H1 (cell line): ENCODE results near the gene VPS37D. TPM values are rescaled to one million over a fixed set of nuclear protein-coding genes. Genes with fewer than 3 reads are reported as not detected.

Experiments
- CTCF ChIA-PET: fragments of 300-600 bp; sonication (Branson Sonifier 250); formaldehyde crosslinking; loops from one replicate; lab custom pipeline; 2021; ENCODE audit not compliant: partially characterized antibody; lab: Charles Lee
- POLR2A ChIA-PET: fragments of 300-600 bp; sonication (Branson Sonifier 250); formaldehyde crosslinking; loops from one replicate; lab custom pipeline; 2021; ENCODE audit warnings: inconsistent platforms; ENCODE audit not compliant: partially characterized antibody; lab: Charles Lee
- DNase-seq, 2 experiments: peaks; one replicate each; pipeline versions ENCODE4 v3.0.0 to v3.0.0-alpha.2; 2010 to 2022; ENCODE audit warnings: low spot score in 2 of 2, low read depth in 1 of 2, mixed read lengths in 1 of 2
- FAIRE-seq: peaks from 2 replicates; lab custom pipeline; 2011; peaks lifted over from hg19 to GRCh38; lab: Jason Lieb, UNC
- H2AFZ ChIP-seq: 2 replicates; pipeline ENCODE4 v1.8.1; 2012; ENCODE audit warnings: low read length, inconsistent platforms
- H2AK5ac ChIP-seq: 2 replicates; pipeline ENCODE4 v1.6.1; 2013; ENCODE audit warnings: low read depth, low read length
- H2BK120ac ChIP-seq: replicated peaks from 2 replicates; pipeline ENCODE3; 2013; ENCODE audit warnings: low read depth, low read length, inconsistent platforms
- H2BK12ac ChIP-seq: 2 replicates; pipeline ENCODE4 v1.6.1; 2013; ENCODE audit warnings: low read depth, low read length
- H2BK15ac ChIP-seq: 2 replicates; pipeline ENCODE4 v1.6.1; 2013; ENCODE audit warnings: low read length
- H2BK20ac ChIP-seq: 2 replicates; pipeline ENCODE4 v1.6.1; 2013; ENCODE audit warnings: low read length
- H2BK5ac ChIP-seq: 2 replicates; pipeline ENCODE4 v1.6.1; 2013; ENCODE audit warnings: low read depth, low read length
- H3K14ac ChIP-seq: 2 replicates; pipeline ENCODE4 v1.6.1; 2013; ENCODE audit warnings: inconsistent platforms; ENCODE audit not compliant: insufficient read length
- H3K18ac ChIP-seq: 2 replicates; pipeline ENCODE4 v1.6.1; 2013; ENCODE audit warnings: low read length; ENCODE audit errors: extremely low read depth
- H3K23ac ChIP-seq: 2 replicates; pipeline ENCODE4 v1.6.1; 2013; ENCODE audit warnings: inconsistent platforms; ENCODE audit not compliant: insufficient read length
- H3K23me2 ChIP-seq: 2 replicates; pipeline ENCODE4 v1.6.1; 2013; ENCODE audit warnings: low read depth, low read length
- H3K27ac ChIP-seq: 2 replicates; pipeline ENCODE4 v1.6.1; 2011; ENCODE audit warnings: low read depth, low read length, inconsistent platforms
- H3K27me3 ChIP-seq, 4 experiments: replicated peaks in 1 of 4; 1 replicate in 1 of 4; 2 replicates in 3 of 4; pipeline versions ENCODE4 v1.6.1 to v1.8.1; 2011 to 2013; ENCODE audit warnings: low read length in 3 of 4, mild to moderate bottlenecking in 3 of 4, inconsistent platforms in 2 of 4, mixed read lengths in 2 of 4, moderate library complexity in 1 of 4; ENCODE audit not compliant: control insufficient read depth in 3 of 4, insufficient read depth in 3 of 4; ENCODE audit errors: extremely low read depth in 1 of 4
- H3K36me3 ChIP-seq, 4 experiments: 2 replicates each; pipeline versions ENCODE4 v1.6.1 to v1.8.1; 2011 to 2013; ENCODE audit warnings: mild to moderate bottlenecking in 4 of 4, low read length in 3 of 4, moderate library complexity in 2 of 4, control low read depth in 1 of 4, inconsistent platforms in 1 of 4; ENCODE audit not compliant: insufficient read depth in 4 of 4, control insufficient read depth in 2 of 4
- H3K4ac ChIP-seq: replicated peaks from 2 replicates; pipeline ENCODE3; 2013; ENCODE audit warnings: low read length, low read depth, mixed read lengths, inconsistent platforms; ENCODE audit not compliant: insufficient read length
- H3K4me1 ChIP-seq, 4 experiments: replicated peaks in 1 of 4; 1 replicate in 1 of 4; 2 replicates in 3 of 4; pipeline versions ENCODE4 v1.6.1 to v1.8.1; 2011 to 2013; ENCODE audit warnings: low read length in 3 of 4, inconsistent platforms in 2 of 4, mixed read lengths in 1 of 4; ENCODE audit not compliant: insufficient read depth in 4 of 4, control insufficient read depth in 3 of 4
- H3K4me2 ChIP-seq, 2 experiments: 2 replicates each; pipeline versions ENCODE4 v1.6.1 to v1.8.1; 2011 to 2013; ENCODE audit warnings: low read depth in 2 of 2, low read length in 2 of 2, control low read depth in 1 of 2, inconsistent platforms in 1 of 2, mild to moderate bottlenecking in 1 of 2; ENCODE audit not compliant: insufficient read depth in 1 of 2
- H3K4me3 ChIP-seq, 4 experiments: fragments of 200-600, 300-600 bp in 1 of 4; sonication (generic), shearing (Covaris generic), sonication (Bioruptor Twin) in 1 of 4; 2 replicates each; pipeline versions ENCODE4 v1.5.1 to v1.8.1; 2011 to 2016; ENCODE audit warnings: low read length in 4 of 4, low read depth in 3 of 4, control low read depth in 2 of 4, inconsistent platforms in 2 of 4, mild to moderate bottlenecking in 2 of 4, mixed read lengths in 1 of 4, moderate library complexity in 1 of 4; ENCODE audit not compliant: insufficient read depth in 2 of 4; ENCODE audit errors: extremely low read depth in 1 of 4
- H3K56ac ChIP-seq: replicated peaks from 2 replicates; pipeline ENCODE3; 2013; ENCODE audit warnings: low read depth, mild to moderate bottlenecking, mixed read lengths, low read length, inconsistent platforms; ENCODE audit not compliant: insufficient read length
- H3K79me1 ChIP-seq: 2 replicates; pipeline ENCODE4 v1.6.1; 2013; ENCODE audit warnings: low read depth, low read length, control low read depth
- H3K79me2 ChIP-seq, 2 experiments: 2 replicates each; pipeline versions ENCODE4 v1.6.1 to v1.8.1; 2012 to 2013; ENCODE audit warnings: low read length in 2 of 2, mild to moderate bottlenecking in 2 of 2, inconsistent platforms in 1 of 2; ENCODE audit not compliant: insufficient read depth in 2 of 2, control insufficient read depth in 1 of 2
- H3K9ac ChIP-seq, 4 experiments: replicated peaks in 1 of 4; 1 replicate in 1 of 4; 2 replicates in 3 of 4; pipeline versions ENCODE4 v1.6.1 to v1.8.1; 2011 to 2013; ENCODE audit warnings: low read depth in 3 of 4, low read length in 3 of 4, control low read depth in 2 of 4, mild to moderate bottlenecking in 2 of 4, moderate library complexity in 2 of 4, inconsistent platforms in 1 of 4; ENCODE audit errors: extremely low read depth in 1 of 4
- H3K9me3 ChIP-seq, 2 experiments: 2 replicates each; pipeline versions ENCODE4 v1.6.1 to v1.8.1; 2012 to 2013; ENCODE audit warnings: mild to moderate bottlenecking in 2 of 2, moderate library complexity in 2 of 2, control low read depth in 1 of 2, inconsistent platforms in 1 of 2, low read depth in 1 of 2, low read length in 1 of 2, mixed read lengths in 1 of 2; ENCODE audit not compliant: insufficient read depth in 2 of 2
- H4K20me1 ChIP-seq, 2 experiments: replicated peaks in 1 of 2; 2 replicates each; pipeline versions ENCODE3 to v1.8.1; 2011 to 2013; ENCODE audit warnings: inconsistent platforms in 2 of 2, low read length in 2 of 2, mild to moderate bottlenecking in 1 of 2; ENCODE audit not compliant: insufficient read depth in 2 of 2, control insufficient read depth in 1 of 2
- H4K5ac ChIP-seq: 2 replicates; pipeline ENCODE4 v1.6.1; 2013; ENCODE audit warnings: low read length, low read depth, mixed read lengths, inconsistent platforms; ENCODE audit not compliant: insufficient read length
- H4K8ac ChIP-seq: 2 replicates; pipeline ENCODE4 v1.8.0; 2013; ENCODE audit warnings: mild to moderate bottlenecking, moderate library complexity, low read length, inconsistent platforms; ENCODE audit not compliant: insufficient read depth; ENCODE audit errors: extremely low read depth
- H4K91ac ChIP-seq: replicated peaks from 2 replicates; pipeline ENCODE3; 2013; ENCODE audit warnings: low read length, mixed read lengths, inconsistent platforms; ENCODE audit not compliant: insufficient read length
- BACH1 ChIP-seq: IDR thresholded peaks from 2 replicates; pipeline ENCODE4 v1.6.1; 2012; ENCODE audit warnings: low read length, improper control_type of control experiment
- CHD1 ChIP-seq: IDR thresholded peaks from 2 replicates; pipeline ENCODE4 v1.6.1; 2012; ENCODE audit warnings: low read depth, low read length, improper control_type of control experiment
- HDAC6 ChIP-seq: IDR thresholded peaks from one replicate; pipeline ENCODE4 v1.7.1; 2012; ENCODE audit warnings: low read depth, mild to moderate bottlenecking, inconsistent platforms, low read length, moderate library complexity
- JUND ChIP-seq: IDR thresholded peaks from 2 replicates; pipeline ENCODE4 v1.6.1; 2011; ENCODE audit warnings: mild to moderate bottlenecking, improper control_type of control experiment, low read length
- NANOG ChIP-seq: IDR thresholded peaks from 2 replicates; pipeline ENCODE4 v1.6.1; 2011; ENCODE audit warnings: low read length, low read depth, mild to moderate bottlenecking, inconsistent platforms; ENCODE audit not compliant: insufficient read depth, poor library complexity, severe bottlenecking
- NRF1 ChIP-seq: IDR thresholded peaks from 2 replicates; pipeline ENCODE4 v1.6.1; 2011; ENCODE audit warnings: mild to moderate bottlenecking, low read depth, low read length, improper control_type of control experiment
- PHF8 ChIP-seq: fragments of 200-600 bp; sonication (generic); conservative IDR thresholded peaks from 2 replicates; pipeline ENCODE4 v1.7.1; 2012; ENCODE audit warnings: low read depth, mild to moderate bottlenecking, inconsistent platforms, low read length, moderate library complexity
- POLR2A ChIP-seq, 2 experiments: IDR thresholded peaks; 1 replicate in 1 of 2; 2 replicates in 1 of 2; pipeline ENCODE4 v1.6.1; 2011; ENCODE audit warnings: low read depth in 2 of 2, low read length in 2 of 2, mild to moderate bottlenecking in 2 of 2; ENCODE audit errors: control extremely low read depth in 1 of 2
- RAD21 ChIP-seq, 2 experiments: IDR thresholded peaks in 1 of 2; conservative IDR thresholded peaks in 1 of 2; 2 replicates each; pipeline ENCODE4 v1.6.1; 2011; ENCODE audit warnings: low read depth in 2 of 2, low read length in 2 of 2, improper control_type of control experiment in 1 of 2, inconsistent platforms in 1 of 2, mild to moderate bottlenecking in 1 of 2, moderate library complexity in 1 of 2
- RXRA ChIP-seq: IDR thresholded peaks from 2 replicates; pipeline ENCODE4 v1.6.1; 2011; ENCODE audit warnings: low read depth, mild to moderate bottlenecking, low read length, moderate library complexity; ENCODE audit not compliant: insufficient read depth
- SIRT6 ChIP-seq: IDR thresholded peaks from one replicate; pipeline ENCODE4 v1.7.1; 2012; ENCODE audit warnings: low read length, inconsistent platforms
- SP1 ChIP-seq: IDR thresholded peaks from 2 replicates; pipeline ENCODE4 v1.6.1; 2011; ENCODE audit warnings: low read depth, low read length
- SP4 ChIP-seq: IDR thresholded peaks from 2 replicates; pipeline ENCODE4 v1.6.1; 2012; ENCODE audit warnings: low read length, inconsistent platforms
- TAF7 ChIP-seq: optimal IDR thresholded peaks from 2 replicates; pipeline ENCODE3; 2011; ENCODE audit warnings: low read depth, mild to moderate bottlenecking, inconsistent platforms, low read length, moderate library complexity, borderline replicate concordance
- TBP ChIP-seq: IDR thresholded peaks from 2 replicates; pipeline ENCODE4 v1.6.1; 2011; ENCODE audit warnings: low read depth, low read length, improper control_type of control experiment
- TEAD4 ChIP-seq: IDR thresholded peaks from 2 replicates; pipeline ENCODE4 v1.6.1; 2012; ENCODE audit warnings: low read depth, low read length, inconsistent platforms, mixed read lengths
- ZNF274 ChIP-seq: IDR thresholded peaks from 2 replicates; pipeline ENCODE4 v1.7.0; 2012; ENCODE audit warnings: low read length, borderline replicate concordance; ENCODE audit errors: extremely low read depth
- polyA plus RNA-seq, 7 experiments: library from polyadenylated mRNA; depleted of rRNA in 3 of 7; stranded (reverse) in 5 of 7; unstranded in 2 of 7; fragments of >200 nt in 5 of 7; fragments of 200-250 nt in 2 of 7; gene quantifications; 1 replicate in 5 of 7; 2 replicates in 1 of 7; 4 replicates in 1 of 7; pipeline versions ENCODE4 v1.2.1 to v1.2.3, GENCODE V29; 2011 to 2013; ENCODE audit warnings: missing spikeins in 2 of 7, mixed read lengths in 2 of 7
- total RNA-seq: library from RNA; stranded (reverse); fragmentation: NEBNext Ultra II Directional; extraction: Animal tissue kit (Norgen Biotek cat#: 25700); gene quantifications from 2 replicates; pipeline ENCODE4 v1.2.1, GENCODE V29; 2021

Gene VPS37D
- total and polyA plus RNA-seq, 2 of the 8 experiments (the other 6 are each of a cell fraction or from before 2014, with no cell fraction given): 3.4 to 5.0 TPM

DNA sequence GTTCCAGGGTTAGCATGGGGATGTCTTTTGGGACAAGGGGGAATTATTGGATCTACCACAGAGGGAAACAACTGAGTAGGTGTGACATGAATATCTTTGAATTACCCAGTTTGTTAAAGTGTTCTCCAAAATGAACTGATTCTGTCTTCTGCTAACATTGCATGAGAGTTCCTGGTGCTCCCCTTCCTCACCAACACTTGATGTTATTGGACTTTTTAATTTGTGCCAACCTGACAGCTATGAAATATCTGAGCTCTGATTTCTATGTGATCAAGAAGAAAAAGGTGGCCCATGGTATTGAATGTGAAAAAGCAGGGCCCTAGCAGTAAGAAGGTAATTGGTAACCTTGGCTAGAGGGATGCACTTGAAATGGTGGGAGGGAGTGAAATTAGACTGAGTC lies 4.6 kb upstream of the VPS37D start:
- ChIA-PET CTCF (interaction anchor here (1.3 kb wide), 1 partner anchor 38 kb away, joined by 4 read pairs; the partner anchor contains the start of gene MLXIPL), POLR2A (interaction anchor here (1.0 kb wide), 1 partner anchor 14 kb away, joined by 3 read pairs; no protein-coding TSS in a partner anchor)
- Histone ChIP-seq H3K4me3 (no peak overlapping the region), H3K23me2 (peaks cover 2% of the 10 kb centered on the region; the same call in 1 of the 2 replicates), H3K36me3 (no peaks in the 10 kb centered on the region), H3K4me1 (peaks cover 0 to 3% (median 0%) of the 10 kb centered on the region in 4 experiments; a peak in 2 of 7 replicates), H3K79me1 (no peaks in the 10 kb centered on the region), H3K9ac (no peak overlapping the region), H3K4ac (no peak overlapping the region), H2BK20ac (no peak overlapping the region), H4K5ac (no peak overlapping the region), H2BK12ac (peak overlapping the region; percentile 27; the same call in 1 of the 2 replicates), H3K14ac (no peak overlapping the region), H2BK15ac (no peak overlapping the region), H2AK5ac (peak overlapping the region; percentile 86; the same call in 1 of the 2 replicates), H3K27ac (no peak overlapping the region), H2BK5ac (no peak overlapping the region), H3K4me2 (no peak overlapping the region), H3K23ac (no peak overlapping the region), H3K56ac (no peak overlapping the region), H4K20me1 (no peaks in the 10 kb centered on the region), H3K18ac (no peak overlapping the region), H4K8ac (no peak overlapping the region), H2AFZ (no peak overlapping the region), H4K91ac (no peak overlapping the region), H3K79me2 (no peaks in the 10 kb centered on the region), H3K9me3 (peaks cover 0 to 4% of the 10 kb centered on the region in 2 experiments; a peak in 1 of 4 replicates), H2BK120ac (no peak overlapping the region), H3K27me3 (no peaks in the 10 kb centered on the region)
- DNase-seq (no peak), FAIRE-seq (no peak)
- no peak for TF ChIP-seq HDAC6
- TF ChIP-seq SP4: no peak
- no peak for TF ChIP-seq TAF7
- TF ChIP-seq ZNF274: no peak
- no peak for TF ChIP-seq POLR2A (IDR thresholded peaks at IDR 0.05; ENCODE audit: control extremely low read depth in 1 of 2, low read depth in 2 of 2, low read length in 2 of 2)
- no peak for TF ChIP-seq TEAD4
- no peak for TF ChIP-seq RXRA
- no peak for TF ChIP-seq TBP
- no peak for TF ChIP-seq PHF8
- TF ChIP-seq NRF1: no peak
- TF ChIP-seq SIRT6: no peak
- TF ChIP-seq CHD1: no peak
- TF ChIP-seq SP1: no peak
- no peak for TF ChIP-seq RAD21 (IDR thresholded peaks at IDR 0.05 in 1 of 2, conservative IDR thresholded peaks at IDR 0.05 in 1 of 2; ENCODE audit: low read depth in 2 of 2, low read length in 2 of 2)
- TF ChIP-seq BACH1: no peak
- TF ChIP-seq NANOG: no peak
- no peak for TF ChIP-seq JUND
